ENCODE results near the gene GRHL1. TPM values are rescaled to one million over a fixed set of nuclear protein-coding genes. Genes with fewer than 3 reads are reported as not detected.

The GRHL1 gene
- total and polyA plus RNA-seq, 3 donors from 2014 or later = 4.6 to 8.3 (median 8.0) TPM

DNA sequence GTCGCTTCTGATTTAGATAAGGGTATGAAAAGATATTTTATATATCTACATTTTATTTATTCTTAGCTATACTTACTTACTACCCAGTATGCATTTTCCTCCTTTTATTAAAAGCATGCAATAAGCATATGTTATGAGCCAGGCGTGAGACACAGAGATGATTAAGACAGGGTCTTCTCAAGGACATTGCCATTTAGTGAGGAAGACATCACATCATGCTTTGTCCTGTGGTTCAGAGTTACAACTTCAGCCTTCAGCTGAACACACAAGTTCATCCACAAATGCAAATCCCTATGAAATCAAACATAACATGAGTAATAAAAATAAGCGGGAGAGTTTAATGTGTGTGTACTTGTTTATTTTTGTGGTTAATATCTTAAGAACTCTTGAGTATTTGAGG is 30.2 kb downstream of the GRHL1 start:
- Histone ChIP-seq H3K4me3 (no peak overlapping the region), H3K36me3 (ENCODE audit: low read depth, missing control alignments) (no peaks in the 10 kb centered on the region), H3K27me3 (no peaks in the 10 kb centered on the region), H3K9me3 (no peaks in the 10 kb centered on the region), H3K27ac (no peak overlapping the region), H3K4me1 (peaks cover 7% of the 10 kb centered on the region)
- intact Hi-C loops (cut with DNase I; ENCODE audit: low total_unique reads) = loop anchor here (10.0 kb wide), 1 partner anchor 63 kb away; the partner anchor contains the start of gene KLF11
- no peak for TF ChIP-seq POLR2A (IDR thresholded peaks at IDR 0.05)
- no peak for TF ChIP-seq CTCF (IDR thresholded peaks at IDR 0.05)
- no peak for DNase-seq
- 87 to 96% methylated on average over 3 of the region's 3 CpGs for WGBS, 2 donors

DNA sequence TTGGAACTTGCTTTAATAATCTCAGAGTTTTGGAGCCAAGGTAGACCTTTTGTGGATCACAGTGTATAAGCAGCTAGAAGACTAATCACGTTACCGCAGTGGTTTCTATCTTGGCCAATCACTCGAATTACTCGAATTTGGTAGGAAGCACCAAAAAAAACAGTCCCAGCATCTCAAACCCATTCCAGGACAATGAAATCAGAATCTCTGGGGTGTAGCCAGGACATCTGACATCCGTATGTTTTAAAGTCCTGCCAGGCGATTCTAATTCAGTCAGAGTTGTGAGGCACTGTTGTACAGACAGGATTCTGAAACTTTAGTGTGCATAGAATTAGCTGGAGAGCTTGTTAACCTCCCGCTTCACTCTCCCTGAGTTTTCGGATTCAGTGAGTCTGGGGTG is 30.8 kb downstream of the GRHL1 start:
- Histone ChIP-seq H3K27ac (no peak overlapping the region), H3K4me1 (peaks cover 7% of the 10 kb centered on the region), H3K4me3 (no peak overlapping the region), H3K9me3 (no peaks in the 10 kb centered on the region), H3K27me3 (no peaks in the 10 kb centered on the region), H3K36me3 (ENCODE audit: low read depth, missing control alignments) (no peaks in the 10 kb centered on the region)
- DNase-seq = no peak
- no peak for TF ChIP-seq POLR2A (IDR thresholded peaks at IDR 0.05)
- intact Hi-C loops (cut with DNase I; ENCODE audit: low total_unique reads) = loop anchor here (10.0 kb wide), 1 partner anchor 63 kb away; the partner anchor contains the start of gene KLF11
- 74 to 86% methylated on average over 8 of the region's 8 CpGs for WGBS, 2 donors

- 90 to 96% methylated on average over 10 of the region's 10 CpGs for WGBS, 2 donors
These were observed 31.4 kb downstream of the GRHL1 start for GRCh38 chr2:9982891-9983290.

GRCh38 chr2:9983401-9984216 is 32.1 kb downstream of the GRHL1 start:
- no peak for DNase-seq
- Histone ChIP-seq H3K4me1 (peaks cover 7% of the 10 kb centered on the region), H3K36me3 (ENCODE audit: low read depth, missing control alignments) (no peaks in the 10 kb centered on the region), H3K27ac (no peak overlapping the region), H3K4me3 (no peak overlapping the region), H3K27me3 (no peaks in the 10 kb centered on the region), H3K9me3 (no peaks in the 10 kb centered on the region)
- intact Hi-C loops (cut with DNase I; ENCODE audit: low total_unique reads) = loop anchor here (10.0 kb wide), 1 partner anchor 61 kb away; the partner anchor contains the start of gene KLF11
- 69 to 84% methylated on average over 15 of the region's 15 CpGs for WGBS, 2 donors
- TF ChIP-seq CTCF (IDR thresholded peaks at IDR 0.05) (no peak), POLR2A (IDR thresholded peaks at IDR 0.05) (no peak)

More at GRCh38 chr2:9982891-9983290, 31.4 kb downstream of the GRHL1 start:
- no peak overlapping the region for H3K4me3 ChIP-seq
- H3K27ac ChIP-seq = no peak overlapping the region
- no peaks in the 10 kb centered on the region for H3K36me3 ChIP-seq (ENCODE audit: low read depth, missing control alignments)
- intact Hi-C loops (cut with DNase I; ENCODE audit: low total_unique reads) = loop anchor here (10.0 kb wide), 1 partner anchor 62 kb away; the partner anchor contains the start of gene KLF11
- TF ChIP-seq CTCF (IDR thresholded peaks at IDR 0.05) (no peak), POLR2A (IDR thresholded peaks at IDR 0.05) (no peak)
- H3K27me3 ChIP-seq = no peaks in the 10 kb centered on the region
- no peaks in the 10 kb centered on the region for H3K9me3 ChIP-seq
- no peak for DNase-seq
- peaks cover 7% of the 10 kb centered on the region for H3K4me1 ChIP-seq

- Histone ChIP-seq H3K36me3 (ENCODE audit: low read depth, missing control alignments) (no peaks in the 10 kb centered on the region), H3K4me1 (peaks cover 7% of the 10 kb centered on the region), H3K27ac (no peak overlapping the region), H3K4me3 (no peak overlapping the region), H3K27me3 (no peaks in the 10 kb centered on the region), H3K9me3 (no peaks in the 10 kb centered on the region)
- DNase-seq = no peak
- WGBS, 2 donors = 31 to 34% methylated on average over 7 of the region's 7 CpGs
- peak; percentile 76 to 95 (median 76) for TF ChIP-seq CTCF (IDR thresholded peaks at IDR 0.05)
- TF ChIP-seq POLR2A (IDR thresholded peaks at IDR 0.05) = no peak
- intact Hi-C loops (cut with DNase I; ENCODE audit: low total_unique reads) = loop anchor here (10.0 kb wide), 1 partner anchor 61 kb away; the partner anchor contains the start of gene KLF11
These were observed 32.8 kb downstream of the GRHL1 start for GRCh38 chr2:9984217-9984739.

Measured in testis (tissue), 3 donors.